GM10266 (cell line): ENCODE data around the gene EPHX1.

Experiments used
- DNase-seq: peaks from one replicate; pipeline ENCODE4 v3.0.0; 2012; ENCODE audit errors: extremely low spot score
- TF ChIP-seq, protein P1 (sequence below): IDR thresholded peaks from 2 replicates; pipeline ENCODE4 v1.5.1; 2012; ENCODE audit warnings: mild to moderate bottlenecking, low read depth; ENCODE audit not compliant: control insufficient read depth, insufficient read depth; ENCODE audit errors: missing control alignments

Gene EPHX1

DNA sequence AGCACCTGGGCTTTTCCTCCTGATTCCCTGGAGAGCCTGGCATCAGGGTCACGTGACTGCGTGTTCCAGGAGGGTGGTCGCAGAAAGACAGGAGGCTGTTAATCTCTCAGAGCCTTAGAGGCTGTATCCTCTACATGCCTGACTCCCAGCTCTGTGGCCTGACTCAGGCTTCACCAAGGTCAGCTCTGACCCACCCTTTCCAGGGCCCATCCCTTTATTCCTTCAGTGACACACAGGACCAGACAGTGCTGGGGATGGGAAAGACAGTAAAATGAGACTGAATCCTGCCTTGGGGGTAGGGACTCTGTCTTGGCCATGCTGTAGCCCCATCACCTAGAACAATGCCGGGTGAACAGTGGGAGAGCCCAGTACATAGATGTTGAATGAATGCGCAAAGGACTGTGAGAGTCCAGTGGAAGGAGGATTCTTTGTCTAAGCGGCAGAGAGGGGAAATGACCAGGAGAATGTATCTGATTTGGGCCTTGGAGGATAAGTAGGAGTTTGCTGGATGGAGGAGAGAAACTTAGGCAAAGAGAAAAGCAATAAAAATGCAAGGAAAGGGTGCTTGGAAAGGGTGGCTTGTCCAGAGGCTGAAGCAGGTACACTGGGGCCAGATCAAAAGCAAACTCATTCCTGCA is 33.0 kb downstream of the EPHX1 start:
- TF ChIP-seq, protein P1, sequence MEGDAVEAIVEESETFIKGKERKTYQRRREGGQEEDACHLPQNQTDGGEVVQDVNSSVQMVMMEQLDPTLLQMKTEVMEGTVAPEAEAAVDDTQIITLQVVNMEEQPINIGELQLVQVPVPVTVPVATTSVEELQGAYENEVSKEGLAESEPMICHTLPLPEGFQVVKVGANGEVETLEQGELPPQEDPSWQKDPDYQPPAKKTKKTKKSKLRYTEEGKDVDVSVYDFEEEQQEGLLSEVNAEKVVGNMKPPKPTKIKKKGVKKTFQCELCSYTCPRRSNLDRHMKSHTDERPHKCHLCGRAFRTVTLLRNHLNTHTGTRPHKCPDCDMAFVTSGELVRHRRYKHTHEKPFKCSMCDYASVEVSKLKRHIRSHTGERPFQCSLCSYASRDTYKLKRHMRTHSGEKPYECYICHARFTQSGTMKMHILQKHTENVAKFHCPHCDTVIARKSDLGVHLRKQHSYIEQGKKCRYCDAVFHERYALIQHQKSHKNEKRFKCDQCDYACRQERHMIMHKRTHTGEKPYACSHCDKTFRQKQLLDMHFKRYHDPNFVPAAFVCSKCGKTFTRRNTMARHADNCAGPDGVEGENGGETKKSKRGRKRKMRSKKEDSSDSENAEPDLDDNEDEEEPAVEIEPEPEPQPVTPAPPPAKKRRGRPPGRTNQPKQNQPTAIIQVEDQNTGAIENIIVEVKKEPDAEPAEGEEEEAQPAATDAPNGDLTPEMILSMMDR = no peak
- DNase-seq = no peak

DNA sequence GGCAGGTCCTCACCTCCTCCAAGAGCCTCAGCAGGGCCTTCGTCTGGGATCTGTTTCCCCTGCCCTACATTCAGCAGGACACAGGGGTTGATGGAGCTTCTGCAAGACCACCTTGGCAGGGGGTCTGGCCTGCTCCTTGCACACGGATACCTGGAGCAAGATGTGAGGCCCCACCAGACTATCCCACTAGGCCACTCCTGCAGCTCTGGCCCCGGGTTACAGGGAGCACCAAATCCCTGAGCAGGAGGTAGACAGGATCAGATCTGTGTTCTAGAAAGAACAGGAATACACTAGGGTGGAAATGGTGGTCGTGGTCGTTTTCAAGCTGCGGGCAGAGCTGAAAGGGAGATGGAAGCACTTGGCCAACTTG is 33.5 kb downstream of the EPHX1 start:
- DNase-seq = no peak
- TF ChIP-seq, protein P1 = no peak

DNA sequence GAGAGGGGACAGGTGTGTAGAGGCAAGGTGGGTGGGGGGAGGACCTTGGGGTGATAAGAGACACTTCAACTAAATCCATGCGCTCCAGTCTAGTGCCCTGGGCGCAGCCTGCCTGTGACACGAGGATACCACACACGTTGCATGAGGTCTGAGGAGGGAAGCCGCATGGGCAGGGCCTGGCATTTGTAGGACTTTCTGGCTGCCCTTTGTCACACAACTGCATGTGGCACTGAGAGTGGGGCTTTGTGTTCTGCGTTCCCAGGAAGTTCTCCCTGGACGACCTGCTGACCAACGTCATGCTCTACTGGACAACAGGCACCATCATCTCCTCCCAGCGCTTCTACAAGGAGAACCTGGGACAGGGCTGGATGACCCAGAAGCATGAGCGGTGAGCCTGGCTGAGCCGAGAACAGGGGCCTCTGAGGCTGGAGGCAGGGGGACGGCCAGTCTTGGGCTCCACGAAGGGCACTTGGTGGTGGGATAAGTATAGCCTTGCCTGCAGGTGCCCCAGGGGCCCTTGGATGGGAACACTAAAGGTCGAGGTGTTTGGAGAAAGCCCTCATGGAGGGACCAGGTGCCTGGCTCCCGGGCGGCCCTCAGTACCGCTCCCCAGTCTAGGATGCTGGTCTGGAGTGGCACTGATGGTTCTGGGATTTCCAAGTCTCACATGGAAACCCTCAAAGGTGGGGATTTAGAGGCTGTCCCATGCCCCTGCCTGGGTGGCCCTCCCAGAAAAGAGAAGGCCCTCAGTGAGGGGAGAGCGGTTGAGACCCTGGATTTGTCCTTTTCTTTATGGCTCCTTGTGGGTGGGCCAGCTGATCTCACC is 34.5 kb downstream of the EPHX1 start:
- TF ChIP-seq, protein P1 = no peak

DNA sequence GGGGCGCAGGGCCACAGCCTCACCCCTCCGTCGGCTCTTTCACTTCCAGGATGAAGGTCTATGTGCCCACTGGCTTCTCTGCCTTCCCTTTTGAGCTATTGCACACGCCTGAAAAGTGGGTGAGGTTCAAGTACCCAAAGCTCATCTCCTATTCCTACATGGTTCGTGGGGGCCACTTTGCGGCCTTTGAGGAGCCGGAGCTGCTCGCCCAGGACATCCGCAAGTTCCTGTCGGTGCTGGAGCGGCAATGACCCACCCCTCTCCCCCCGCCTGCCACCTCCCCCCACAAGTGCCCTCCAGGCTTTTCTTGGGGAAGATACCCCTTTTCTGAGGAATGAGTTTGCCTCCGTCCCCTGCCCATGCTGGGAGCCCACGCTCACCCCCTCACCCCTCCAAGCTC is 35.2 kb downstream of the EPHX1 start:
- TF ChIP-seq, protein P1 = no peak
- DNase-seq = no peak

More for the DNA sequence above, 34.5 kb downstream of the EPHX1 start:
- no peak for DNase-seq

DNA sequence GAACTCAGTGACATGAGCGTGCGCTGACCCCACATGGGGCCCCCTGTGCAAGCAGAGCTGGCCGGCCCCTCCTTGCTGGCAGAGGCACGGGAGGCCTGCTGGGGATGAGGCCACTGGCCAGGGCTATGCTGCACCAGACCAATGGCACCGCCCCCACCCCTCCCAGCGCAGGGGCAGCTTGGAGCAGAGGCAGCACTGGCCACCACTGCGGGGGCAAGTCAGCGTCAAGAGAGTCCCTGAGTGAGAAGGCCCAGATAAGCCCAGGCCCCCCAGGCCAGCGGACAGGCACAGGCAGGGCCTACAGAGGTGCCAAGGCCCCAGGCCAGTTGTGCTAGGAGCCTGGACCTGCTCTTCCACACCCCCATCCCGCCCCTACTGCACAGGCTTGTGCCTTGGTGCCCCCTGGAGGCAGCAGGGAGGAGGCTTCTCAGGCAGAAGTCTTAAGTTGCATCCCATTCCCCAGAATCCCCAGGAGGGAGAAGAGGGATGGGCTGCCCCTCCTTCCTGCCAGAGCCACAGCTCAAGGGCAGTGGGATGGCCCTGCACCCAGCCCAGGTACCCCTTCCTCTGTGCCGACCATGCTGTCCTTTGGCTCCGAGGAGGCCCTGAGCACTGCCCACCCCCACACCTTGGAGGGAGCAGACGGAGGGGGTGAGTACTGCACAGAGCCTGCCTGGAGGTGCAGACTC is 35.8 kb downstream of the EPHX1 start:
- peak; percentile 31 for DNase-seq
- TF ChIP-seq, protein P1 = peak; percentile 48

DNA sequence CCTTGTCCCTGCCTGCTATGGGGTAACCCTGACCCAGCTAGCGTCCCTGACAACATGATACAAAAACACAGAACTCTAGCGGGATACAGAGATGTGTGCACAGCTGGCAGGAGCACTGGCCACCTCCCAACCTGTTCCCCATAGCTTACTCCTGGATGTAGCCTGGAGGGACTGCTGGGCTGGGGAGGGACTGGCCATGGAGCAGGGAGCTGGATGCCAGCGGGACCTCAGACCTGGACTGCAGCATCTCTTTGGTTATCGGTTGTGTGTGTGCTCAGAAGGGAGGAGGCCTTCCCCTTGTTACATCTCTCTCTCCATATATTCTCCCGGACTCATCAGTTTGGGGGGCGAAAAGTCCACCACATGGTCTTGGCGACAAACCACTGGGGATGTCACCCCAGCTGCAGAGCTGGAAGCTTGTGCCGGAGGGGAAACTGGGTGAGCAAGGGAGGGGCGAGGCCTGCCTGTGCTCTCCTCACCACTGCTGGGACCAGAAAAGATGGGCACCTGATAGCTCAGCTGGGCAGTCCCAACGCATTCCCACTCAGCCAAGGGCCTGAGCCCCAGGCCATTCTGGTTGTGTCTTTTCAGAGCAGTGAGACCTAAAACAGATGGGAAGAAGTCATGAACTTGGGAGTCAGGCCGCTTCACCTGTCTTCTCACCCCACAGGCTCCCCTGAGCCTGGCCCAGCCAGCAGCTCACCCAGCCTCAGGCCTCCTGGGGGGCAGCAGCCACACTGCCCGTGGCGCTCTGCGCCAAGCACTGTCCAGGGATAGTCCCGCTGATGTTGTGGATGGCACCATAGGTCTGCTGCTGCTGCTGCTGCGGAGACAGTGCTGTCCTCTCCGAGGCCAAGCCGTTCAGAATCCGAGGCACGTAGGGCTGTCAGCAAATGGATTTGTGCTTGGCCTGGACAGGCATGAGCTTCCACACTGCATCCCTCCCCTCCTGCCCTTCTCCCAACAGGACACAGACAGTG is 36.7 kb downstream of the EPHX1 start:
- no peak for DNase-seq
- TF ChIP-seq, protein P1 = no peak
